Activated CD4-positive, alpha-beta T cell treated with anti-CD3 and anti-CD28 coated beads, Interleukin-10, Interleukin-2, amounts not matched to agents 100 ng/mL and 50 ng/mL, durations not matched to agents 16 hours and 8 hours (primary cell): ENCODE results near the gene SHH.

Source experiments
- DNase-seq: peaks from one replicate; pipeline ENCODE4 v3.0.0-alpha.2; 2020

The SHH gene

GRCh38 chr7:155811895-155812761 is at the start of gene SHH:
Gene SHH (minus strand): TSS chr7:155812463. CDS start chr7:155812122, 341 bp downstream.
- no peak for DNase-seq

- DNase-seq, result no peak
Observed at GRCh38 chr7:155861480-155861868, 49.2 kb upstream of the SHH start.

- no peak for DNase-seq
Observed at GRCh38 chr7:155860840-155861479, 48.7 kb upstream of the SHH start.

- DNase-seq, result no peak
Observed at GRCh38 chr7:155860461-155860839, 48.2 kb upstream of the SHH start.

GRCh38 chr7:155858521-155859061 is 46.3 kb upstream of the SHH start:
- no peak for DNase-seq

GRCh38 chr7:155857141-155857540 is 44.9 kb upstream of the SHH start:
- DNase-seq, result no peak

GRCh38 chr7:155856656-155857055 is 44.4 kb upstream of the SHH start:
- no peak for DNase-seq

GRCh38 chr7:155852426-155853301 is 40.4 kb upstream of the SHH start:
- DNase-seq, result no peak

GRCh38 chr7:155851892-155852291 is 39.6 kb upstream of the SHH start:
- DNase-seq, result no peak

- DNase-seq, result no peak
Observed at GRCh38 chr7:155850766-155851678, 38.8 kb upstream of the SHH start.

- DNase-seq, result no peak
Observed at GRCh38 chr7:155850001-155850436, 37.8 kb upstream of the SHH start.

- no peak for DNase-seq
Observed at GRCh38 chr7:155848691-155849669, 36.7 kb upstream of the SHH start.

GRCh38 chr7:155847821-155848435 is 35.7 kb upstream of the SHH start:
- DNase-seq, result no peak

GRCh38 chr7:155846936-155847335 is 34.7 kb upstream of the SHH start:
- DNase-seq, result no peak

- no peak for DNase-seq
Observed at GRCh38 chr7:155846156-155846555, 33.9 kb upstream of the SHH start.

- DNase-seq, result no peak
Observed at GRCh38 chr7:155845226-155845625, 33.0 kb upstream of the SHH start.

GRCh38 chr7:155844526-155844925 is 32.3 kb upstream of the SHH start:
- no peak for DNase-seq

- DNase-seq, result no peak
Observed at GRCh38 chr7:155844019-155844453, 31.8 kb upstream of the SHH start.

- DNase-seq, result no peak
Observed at GRCh38 chr7:155843426-155844018, 31.3 kb upstream of the SHH start.
